GM13977 (cell line): ENCODE data around the gene PKP4.

ENCODE experiments used
- DNase-seq: peaks from one replicate; pipeline ENCODE4 v3.0.0; 2012; ENCODE audit warnings: low spot score
- CTCF ChIP-seq: IDR thresholded peaks from 2 replicates; pipeline ENCODE4 v1.5.1; 2012; ENCODE audit warnings: mild to moderate bottlenecking, control low read depth; ENCODE audit not compliant: insufficient read depth; ENCODE audit errors: extremely low read depth, missing control alignments
- in situ Hi-C: fragments of 300-500 bp; cut with MboI; formaldehyde crosslinking; loops from one replicate; pipeline ENCODE4 v1.12.0; 2022; ENCODE audit warnings: low sequenced_read_pairs, low pct_unique_long_range_greater_than_20kb, mixed read lengths, inconsistent platforms; ENCODE audit not compliant: unreplicated experiment

Gene PKP4

DNA sequence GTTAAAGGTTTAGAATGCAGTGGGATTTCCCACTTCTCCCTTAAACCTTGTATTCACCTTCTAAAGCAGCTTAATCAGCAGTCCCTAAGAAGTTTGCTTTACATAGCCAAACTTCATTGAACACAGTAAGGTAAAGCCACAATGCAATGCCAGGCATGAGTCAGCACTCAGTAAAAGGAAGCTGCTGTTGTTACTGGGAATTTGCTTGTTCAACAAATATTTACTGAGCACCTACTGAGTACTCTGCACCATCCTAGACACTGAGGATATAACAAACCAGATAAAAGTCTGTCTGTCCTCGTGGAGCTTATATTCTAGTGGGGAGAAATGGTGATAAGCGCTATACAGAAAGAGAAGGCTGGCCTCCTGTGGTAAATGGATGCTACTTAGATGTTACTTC lies 162.7 kb downstream of the PKP4 start:
- DNase-seq = no peak
- TF ChIP-seq CTCF = no peak
- in situ Hi-C loops = no loop called here

DNA sequence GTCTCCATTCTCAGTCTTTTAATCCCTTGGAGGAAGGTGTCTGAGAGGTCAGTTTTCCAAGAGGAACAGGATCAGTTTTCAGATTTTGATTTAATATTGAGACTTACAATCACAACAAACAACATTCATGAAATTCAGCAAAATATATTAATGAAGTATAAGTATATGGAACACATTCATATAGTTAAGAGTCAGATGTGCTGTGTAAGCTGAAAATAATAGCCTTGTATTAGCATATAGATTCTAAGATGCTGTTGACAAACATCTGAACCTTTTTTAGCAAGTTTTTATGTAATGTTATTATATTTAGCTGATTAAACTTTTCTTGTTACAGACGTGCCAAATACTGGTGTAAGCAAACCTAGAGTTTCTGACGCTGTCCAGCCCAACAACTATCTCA lies 163.9 kb downstream of the PKP4 start:
- no peak for DNase-seq
- in situ Hi-C loops = no loop called here
- no peak for TF ChIP-seq CTCF

DNA sequence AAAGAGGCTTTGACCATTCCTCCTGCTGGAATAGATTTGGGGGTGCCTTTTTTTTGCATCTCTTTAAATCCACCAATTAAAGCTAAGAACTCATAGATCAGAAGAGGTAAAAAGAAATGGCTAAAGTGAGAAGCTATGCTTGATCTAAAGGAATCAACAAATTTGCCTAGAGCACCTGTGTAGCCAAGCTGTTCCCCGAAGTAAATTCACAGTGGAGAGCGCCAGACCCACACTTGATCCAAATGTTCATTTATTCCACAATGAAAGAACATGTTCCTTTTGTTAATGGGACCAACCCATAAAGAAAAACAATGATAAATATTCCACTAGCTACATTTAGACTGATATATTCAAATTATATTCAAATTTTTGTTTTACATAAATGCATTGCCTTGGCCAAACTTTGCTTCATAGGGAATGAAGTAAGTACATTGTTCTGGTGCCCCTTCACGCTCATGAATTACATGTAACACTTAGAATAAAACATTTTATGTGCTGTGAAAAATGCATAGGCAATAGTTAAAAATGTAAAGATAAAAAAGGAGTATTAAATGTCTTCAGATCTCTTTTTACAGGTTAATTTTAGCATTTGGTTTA lies 167.4 kb downstream of the PKP4 start:
- in situ Hi-C loops = no loop called here
- TF ChIP-seq CTCF = no peak
- DNase-seq = no peak

DNA sequence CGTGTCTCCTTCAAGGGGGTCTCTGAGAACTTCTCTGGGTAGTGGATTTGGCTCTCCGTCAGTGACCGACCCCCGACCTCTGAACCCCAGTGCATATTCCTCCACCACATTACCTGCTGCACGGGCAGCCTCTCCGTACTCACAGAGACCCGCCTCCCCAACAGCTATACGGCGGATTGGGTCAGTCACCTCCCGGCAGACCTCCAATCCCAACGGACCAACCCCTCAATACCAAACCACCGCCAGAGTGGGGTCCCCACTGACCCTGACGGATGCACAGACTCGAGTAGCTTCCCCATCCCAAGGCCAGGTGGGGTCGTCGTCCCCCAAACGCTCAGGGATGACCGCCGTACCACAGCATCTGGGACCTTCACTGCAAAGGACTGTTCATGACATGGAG lies 168.2 kb downstream of the PKP4 start:
- in situ Hi-C loops = no loop called here
- TF ChIP-seq CTCF = no peak
- no peak for DNase-seq

DNA sequence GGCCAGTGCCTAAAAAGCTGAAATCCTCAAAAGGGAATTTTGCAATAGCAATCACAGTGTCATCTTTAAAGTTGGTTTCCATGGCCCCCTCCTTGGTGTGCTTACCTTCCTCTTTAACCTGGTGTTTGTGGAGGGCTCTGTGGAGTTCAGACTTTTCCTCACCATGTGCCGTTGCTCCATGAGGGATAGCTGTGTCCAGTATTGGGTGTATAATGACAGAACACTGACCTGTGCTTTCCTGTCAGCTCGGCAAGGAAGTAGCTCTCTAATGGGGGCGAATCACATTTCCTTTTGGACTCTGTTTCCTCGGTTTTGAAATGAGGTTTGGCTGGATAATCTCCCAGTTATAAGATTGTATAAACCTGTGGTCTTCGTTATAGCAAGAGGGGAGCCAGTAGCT lies 172.4 kb downstream of the PKP4 start:
- in situ Hi-C loops = no loop called here
- no peak for TF ChIP-seq CTCF
- no peak for DNase-seq

DNA sequence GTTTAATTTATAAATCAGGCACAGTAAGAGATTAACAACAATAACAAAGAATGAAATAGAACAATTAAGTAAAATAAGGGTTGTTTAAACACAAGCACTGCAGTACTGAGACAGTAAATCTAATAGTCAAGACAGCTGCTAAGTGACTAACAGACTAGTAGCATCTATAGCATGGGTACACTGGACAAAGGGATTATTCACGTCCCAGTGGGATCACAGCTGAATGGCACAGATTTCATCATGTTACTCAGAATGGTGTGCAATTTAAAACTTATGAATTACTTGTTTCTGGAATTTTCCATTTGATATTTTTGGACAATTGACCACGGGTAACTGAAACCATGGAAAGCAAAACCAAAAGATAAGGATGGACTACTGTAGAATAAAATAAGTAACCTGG lies 176.5 kb downstream of the PKP4 start:
- TF ChIP-seq CTCF = no peak
- in situ Hi-C loops = no loop called here
- DNase-seq = no peak

GRCh38 chr2:158634627-158635026 lies 177.9 kb downstream of the PKP4 start:
- no peak for TF ChIP-seq CTCF

More at GRCh38 chr2:158634627-158635026, 177.9 kb downstream of the PKP4 start:
- no peak for DNase-seq
- in situ Hi-C loops = no loop called here
